Inflammatory macrophage treated with lipopolysaccharide for 4 hours (primary cell): ENCODE measurements around the gene ZNF766.
A peak's percentile ranks its signal among the peaks of the same experiment; 100 is the strongest.
"Not testable (repeated sequence)": the region's sequence is repeated elsewhere in the genome, so short reads cannot be mapped to it uniquely, and the experiment has no call there.

Experiments used
- DNase-seq: peaks from one replicate; pipeline ENCODE4 v3.0.0-alpha.2; 2020

The ZNF766 gene

GRCh38 chr19:52269338-52270261 is at the start of gene ZNF766:
ZNF766 (plus strand) TSS chr19:52269587; CDS start chr19:52269614, 27 bp downstream.
- peak; percentile 96 for DNase-seq

DNA sequence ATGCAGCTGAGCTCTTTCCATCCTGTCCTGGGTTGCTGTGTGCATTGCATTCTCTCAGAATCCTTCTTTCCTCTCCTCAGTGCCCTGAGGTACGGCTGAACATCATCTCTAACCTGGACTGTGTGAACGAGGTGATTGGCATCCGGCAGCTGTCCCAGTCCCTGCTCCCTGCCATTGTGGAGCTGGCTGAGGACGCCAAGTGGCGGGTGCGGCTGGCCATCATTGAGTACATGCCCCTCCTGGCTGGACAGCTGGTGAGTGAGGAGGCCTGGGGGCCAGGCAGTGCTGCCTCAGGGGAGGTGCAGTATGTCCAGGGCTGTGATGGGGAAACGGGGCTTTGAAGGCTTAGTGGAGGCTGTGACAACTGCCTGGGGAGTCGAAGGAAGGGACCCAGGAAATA is 49.8 kb upstream of the ZNF766 start:
- no peak for DNase-seq

DNA sequence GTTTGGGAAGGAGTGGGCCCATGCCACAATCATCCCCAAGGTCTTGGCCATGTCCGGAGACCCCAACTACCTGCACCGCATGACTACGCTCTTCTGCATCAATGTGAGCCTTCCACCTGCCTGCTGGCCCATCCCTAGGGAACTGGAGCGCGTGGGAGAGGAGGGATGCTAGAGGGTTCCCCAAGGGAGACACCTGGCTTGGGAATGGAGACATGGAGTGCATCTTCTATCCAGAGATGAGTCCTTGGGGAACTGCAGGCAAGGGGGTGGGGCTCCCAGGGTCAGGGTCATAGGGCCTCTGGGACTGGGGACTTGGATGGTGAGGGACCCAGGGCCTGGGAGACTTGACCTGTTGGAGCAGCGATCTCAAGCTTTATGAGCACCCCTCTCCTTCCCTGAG is 48.4 kb upstream of the ZNF766 start:
- no peak for DNase-seq

DNA sequence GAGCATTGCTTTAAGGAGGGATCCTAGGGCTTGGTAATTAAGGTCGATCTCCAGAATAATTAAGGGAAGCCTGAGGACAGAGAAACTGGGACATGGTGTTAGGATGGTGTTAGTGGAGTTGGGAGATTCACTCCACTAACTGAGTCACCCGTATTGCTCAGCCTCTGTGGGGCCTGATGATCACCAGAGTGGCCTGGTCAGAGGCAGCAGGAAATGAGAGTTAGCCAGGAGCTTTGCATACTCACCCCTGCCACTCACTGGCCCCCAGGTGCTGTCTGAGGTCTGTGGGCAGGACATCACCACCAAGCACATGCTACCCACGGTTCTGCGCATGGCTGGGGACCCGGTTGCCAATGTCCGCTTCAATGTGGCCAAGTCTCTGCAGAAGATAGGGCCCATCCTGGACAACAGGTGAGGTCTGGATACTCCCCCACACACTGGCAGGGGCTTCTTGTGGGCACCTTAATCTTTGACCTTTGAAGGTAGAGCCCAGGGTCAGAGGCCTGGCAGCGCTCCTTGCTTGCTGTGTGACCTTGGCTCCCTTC is 47.5 kb upstream of the ZNF766 start:
- DNase-seq = no peak

GRCh38 chr19:52224211-52224610 is 45.2 kb upstream of the ZNF766 start:
- DNase-seq = no peak

DNA sequence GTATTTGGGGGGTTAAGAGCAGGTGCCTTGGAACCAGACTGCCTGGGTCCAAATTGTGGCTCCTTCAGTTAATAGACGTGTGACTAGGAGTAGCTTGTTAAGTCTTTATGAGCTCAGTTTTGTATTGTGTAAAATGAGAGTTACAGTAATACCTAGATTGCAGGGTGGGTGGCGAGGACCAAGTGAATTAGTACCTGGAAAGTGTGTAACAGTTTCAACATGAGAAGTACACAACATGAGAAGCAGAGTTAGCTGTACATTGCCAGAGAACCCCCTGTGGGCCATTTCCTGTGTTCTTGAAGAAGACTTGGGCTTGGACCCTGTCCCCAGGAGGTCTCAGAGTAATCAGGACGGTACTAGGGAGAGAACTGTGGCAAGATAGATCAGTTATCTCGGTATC is 42.7 kb upstream of the ZNF766 start:
- DNase-seq = no peak

GRCh38 chr19:52227196-52227940 is 42.0 kb upstream of the ZNF766 start:
- DNase-seq = no peak

- no peak for DNase-seq
These were observed 41.4 kb upstream of the ZNF766 start for GRCh38 chr19:52227980-52228379.

- DNase-seq = no peak
These were observed 39.9 kb upstream of the ZNF766 start for GRCh38 chr19:52229524-52229923.

DNA sequence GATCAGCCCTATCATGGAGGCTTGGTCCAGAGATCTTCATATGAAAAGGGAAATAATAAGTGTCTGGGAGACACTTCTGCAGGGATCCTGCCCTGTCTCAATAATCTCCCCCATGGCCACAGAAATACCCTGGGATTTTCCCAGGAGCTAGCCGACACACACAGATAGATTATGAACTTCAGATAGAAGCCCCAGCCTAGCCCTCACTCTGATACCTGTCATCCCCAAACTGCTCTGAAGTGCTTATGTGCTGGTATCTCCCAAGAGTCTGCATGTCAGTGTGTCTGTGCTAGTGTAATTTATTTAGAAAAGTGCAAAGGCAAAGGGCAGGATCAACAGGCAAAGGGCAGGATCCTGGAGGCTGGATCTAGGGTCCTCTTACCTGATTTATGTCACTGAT is 38.7 kb upstream of the ZNF766 start:
- DNase-seq = no peak

- DNase-seq = no peak
These were observed 38.1 kb upstream of the ZNF766 start for GRCh38 chr19:52231154-52231910.

- DNase-seq = no peak
These were observed 35.0 kb upstream of the ZNF766 start for GRCh38 chr19:52234406-52234805.

DNA sequence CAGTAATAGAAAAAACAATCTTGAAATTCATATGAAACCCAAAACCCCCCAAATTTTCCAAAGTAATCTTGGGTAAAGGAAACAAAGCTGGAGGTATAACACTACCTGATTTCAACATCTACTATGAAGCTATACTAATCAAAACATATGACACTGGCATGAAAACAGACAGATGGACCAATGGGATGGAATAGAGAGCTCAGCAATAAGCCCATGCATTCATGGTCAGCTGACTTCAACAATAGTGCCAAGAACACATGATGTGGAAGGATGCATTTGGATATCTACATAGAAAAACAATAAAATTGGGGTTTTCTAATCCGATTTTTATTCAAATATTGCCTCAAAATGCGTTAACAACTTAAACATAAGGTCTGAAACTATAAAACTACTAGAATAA is 32.2 kb upstream of the ZNF766 start:
- DNase-seq = no peak

GRCh38 chr19:52237771-52238400 is 31.5 kb upstream of the ZNF766 start:
- peak; percentile 62 for DNase-seq

DNA sequence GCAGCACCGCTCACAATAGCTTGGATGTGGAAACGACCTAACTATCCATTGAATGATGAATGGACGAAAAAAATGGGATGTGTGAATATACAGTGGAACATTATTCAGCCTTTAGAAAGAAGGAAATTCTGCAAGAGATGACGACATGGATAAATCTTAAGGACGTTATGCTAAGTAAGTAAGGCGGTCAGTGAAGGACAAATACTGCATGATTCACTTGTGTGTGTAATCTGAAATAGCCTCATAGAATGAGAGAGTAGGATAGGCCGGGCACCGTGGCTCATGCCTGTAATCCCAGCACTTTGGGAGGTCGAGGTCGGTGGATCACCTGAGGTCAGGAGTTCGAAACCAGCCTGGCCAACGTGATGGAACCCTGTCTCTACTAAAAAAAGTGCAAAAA is 25.4 kb upstream of the ZNF766 start:
- DNase-seq = no peak

GRCh38 chr19:52248241-52248640 is 21.1 kb upstream of the ZNF766 start:
- DNase-seq = peak; percentile 60

GRCh38 chr19:52258426-52258825 is 11.0 kb upstream of the ZNF766 start:
- DNase-seq = no peak

- not testable (repeated sequence) for DNase-seq
These were observed 3.8 kb upstream of the ZNF766 start for GRCh38 chr19:52265556-52265955.

- DNase-seq = peak; percentile 27
These were observed 989 bp downstream of the ZNF766 start for GRCh38 chr19:52270266-52270885.

DNA sequence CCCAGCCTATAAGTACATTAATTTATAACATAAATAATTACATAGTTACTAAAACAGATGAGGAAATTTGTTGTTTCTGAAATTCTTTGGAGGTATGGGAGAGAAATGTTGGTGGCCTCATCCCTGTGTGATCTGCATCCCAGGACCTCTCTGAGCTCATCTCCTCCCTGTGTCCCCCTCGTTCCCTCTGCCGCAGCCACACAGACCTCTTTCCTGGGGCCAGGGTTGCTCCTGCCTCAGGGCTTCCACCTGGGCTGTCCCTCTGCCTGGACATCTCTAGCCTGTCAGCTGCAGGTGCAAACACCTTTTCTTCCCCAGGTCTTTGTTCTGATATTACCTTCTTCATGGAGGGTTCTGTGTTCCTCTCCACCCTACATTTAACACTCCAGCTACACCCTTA is 3.9 kb downstream of the ZNF766 start:
- DNase-seq = no peak

- DNase-seq = no peak
These were observed 4.8 kb downstream of the ZNF766 start for GRCh38 chr19:52274191-52274590.

DNA sequence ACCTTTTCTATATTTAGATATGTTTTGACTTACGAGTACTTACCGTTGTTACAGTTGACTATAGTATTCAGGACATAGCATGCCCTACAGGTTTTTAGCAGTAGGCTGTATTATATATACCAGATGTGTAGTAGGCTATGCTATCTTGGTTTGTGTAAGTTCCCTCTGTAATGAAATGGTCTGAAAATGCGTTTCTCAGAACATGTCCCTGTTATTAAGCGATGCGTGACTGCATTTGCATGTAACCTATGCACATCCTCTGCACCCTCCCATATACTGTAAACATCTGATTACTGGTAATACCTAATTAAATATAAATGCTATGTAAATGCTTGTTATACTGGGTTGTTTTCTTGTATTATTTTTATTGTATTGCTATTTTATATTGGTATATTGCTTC is 6.6 kb downstream of the ZNF766 start:
- no peak for DNase-seq
